Measurements from ENCODE around the gene APOH.

DNA sequence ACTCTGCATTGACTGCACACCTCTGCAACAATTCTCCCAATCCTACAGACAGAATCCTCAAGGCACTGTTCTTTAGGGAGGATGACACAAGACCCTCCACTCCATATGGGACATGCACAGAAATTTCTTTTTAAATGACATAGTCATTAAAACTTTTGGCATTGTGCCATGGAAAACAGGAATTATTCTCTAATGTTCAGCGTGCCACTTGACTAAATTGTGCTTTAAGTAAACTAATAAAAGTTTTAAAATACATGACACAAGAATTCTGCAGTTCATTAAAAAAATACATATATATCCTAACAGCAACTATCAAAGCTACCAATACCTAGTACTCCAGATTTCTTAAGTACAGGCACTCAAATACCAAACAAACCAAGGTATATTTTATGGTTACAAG, 53.3 kb downstream of the APOH start:
- no peak for TF ChIP-seq POLR2AphosphoS5 (IDR thresholded peaks at IDR 0.05; ENCODE audit: borderline replicate concordance, low read depth, low read length)
- no peak for TF ChIP-seq EZH2 (IDR thresholded peaks at IDR 0.05)
- no peak for TF ChIP-seq FOXP2 (optimal IDR thresholded peaks at IDR 0.05; ENCODE audit: control extremely low read depth, extremely low read length, insufficient read depth)

Measured in SK-N-MC (cell line).